AG04450 (cell line): Measurements from ENCODE around the gene CSNK1G1. TPM values are rescaled to one million over a fixed set of nuclear protein-coding genes. Genes with fewer than 3 reads are reported as not detected.
"Not testable (repeated sequence)": the region's sequence is repeated elsewhere in the genome, so short reads cannot be mapped to it uniquely, and the experiment has no call there.

Experiments used
- CTCF ChIA-PET: fragments of 300-600, 350-600 bp; formaldehyde crosslinking; extraction: SDS; loops from one replicate; lab custom pipeline; 2022; ENCODE audit warnings: antibody characterized with exemption, inconsistent platforms; lab: Charles Lee
- POLR2A ChIA-PET: fragments of 350-600 bp; formaldehyde crosslinking; extraction: SDS; loops from one replicate; lab custom pipeline; 2021; ENCODE audit warnings: antibody characterized with exemption, inconsistent platforms; lab: Yijun Ruan, JAX
- DNase-seq: peaks from one replicate; pipeline ENCODE4 v3.0.0-alpha.2; 2011; ENCODE audit warnings: low read depth, low spot score
- H3K27ac ChIP-seq: one replicate; pipeline ENCODE4 v1.5.1; 2012; ENCODE audit warnings: low read depth, low read length, control low read depth
- H3K27me3 ChIP-seq: one replicate; pipeline ENCODE4 v1.6.0; 2012; ENCODE audit warnings: low read length; ENCODE audit not compliant: control insufficient read depth, insufficient read depth
- H3K4me3 ChIP-seq: 2 replicates; pipeline ENCODE4 v1.5.1; 2011; ENCODE audit warnings: mild to moderate bottlenecking, low read depth, low read length, control low read depth
- H3K9me3 ChIP-seq: 2 replicates; pipeline ENCODE4 v1.5.1; 2012; ENCODE audit warnings: low read length; ENCODE audit not compliant: control insufficient read depth, insufficient read depth
- polyA plus RNA-seq: library from polyadenylated mRNA; depleted of rRNA; stranded (reverse); fragments of >200 nt; gene quantifications from 2 replicates; pipeline ENCODE4 v1.2.3, GENCODE V29; 2011
- TF ChIP-seq, protein P1 (sequence below): IDR thresholded peaks from 2 replicates; pipeline ENCODE4 v1.5.1; 2011; ENCODE audit warnings: low read depth, low read length, control low read depth, inconsistent platforms

The CSNK1G1 gene
- polyA plus RNA-seq, 1 experiment, result 24.3 TPM

DNA sequence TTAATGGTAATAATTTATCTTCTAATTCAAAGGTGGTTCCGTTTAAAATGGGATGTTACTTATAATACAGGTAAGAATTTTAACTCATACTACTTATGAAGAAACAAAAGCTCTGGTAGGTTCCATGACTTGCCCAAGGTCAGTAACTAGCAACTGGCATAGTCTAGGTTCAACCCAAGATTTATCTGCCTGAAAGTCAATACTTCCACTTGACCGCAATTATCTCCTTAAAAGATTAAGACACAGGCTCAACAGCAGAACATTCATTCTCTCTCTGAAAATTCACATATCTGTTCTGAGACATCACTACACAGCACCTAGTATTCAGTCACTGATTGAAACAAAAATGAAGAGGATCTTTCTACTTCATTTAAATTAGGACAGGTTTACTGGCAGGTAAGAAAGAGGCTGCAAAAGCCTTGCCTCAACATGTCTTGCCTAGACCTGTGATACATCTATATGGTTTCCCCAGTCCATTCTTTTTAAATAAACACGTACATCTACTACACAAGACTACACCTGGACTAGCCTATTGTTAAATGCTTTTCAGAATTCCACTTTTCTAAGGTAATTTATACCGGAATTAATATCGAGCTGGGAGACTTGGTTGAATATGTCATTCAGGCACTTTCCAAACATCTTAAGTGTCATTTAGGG lies 1.2 kb downstream of the CSNK1G1 start:
- Histone ChIP-seq H3K9me3 (no peaks in the 10 kb centered on the region), H3K27me3 (no peaks in the 10 kb centered on the region), H3K27ac (no peak overlapping the region), H3K4me3 (peak overlapping the region; percentile 98)
- no peak for DNase-seq
- POLR2A ChIA-PET, result interaction anchor here (0.6 to 1.7 kb wide), 2 partner anchors 10 to 15 kb away, joined by 5 to 10 read pairs; no protein-coding TSS in a partner anchor
- CTCF ChIA-PET, result no interaction called here
- TF ChIP-seq, protein P1, sequence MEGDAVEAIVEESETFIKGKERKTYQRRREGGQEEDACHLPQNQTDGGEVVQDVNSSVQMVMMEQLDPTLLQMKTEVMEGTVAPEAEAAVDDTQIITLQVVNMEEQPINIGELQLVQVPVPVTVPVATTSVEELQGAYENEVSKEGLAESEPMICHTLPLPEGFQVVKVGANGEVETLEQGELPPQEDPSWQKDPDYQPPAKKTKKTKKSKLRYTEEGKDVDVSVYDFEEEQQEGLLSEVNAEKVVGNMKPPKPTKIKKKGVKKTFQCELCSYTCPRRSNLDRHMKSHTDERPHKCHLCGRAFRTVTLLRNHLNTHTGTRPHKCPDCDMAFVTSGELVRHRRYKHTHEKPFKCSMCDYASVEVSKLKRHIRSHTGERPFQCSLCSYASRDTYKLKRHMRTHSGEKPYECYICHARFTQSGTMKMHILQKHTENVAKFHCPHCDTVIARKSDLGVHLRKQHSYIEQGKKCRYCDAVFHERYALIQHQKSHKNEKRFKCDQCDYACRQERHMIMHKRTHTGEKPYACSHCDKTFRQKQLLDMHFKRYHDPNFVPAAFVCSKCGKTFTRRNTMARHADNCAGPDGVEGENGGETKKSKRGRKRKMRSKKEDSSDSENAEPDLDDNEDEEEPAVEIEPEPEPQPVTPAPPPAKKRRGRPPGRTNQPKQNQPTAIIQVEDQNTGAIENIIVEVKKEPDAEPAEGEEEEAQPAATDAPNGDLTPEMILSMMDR, result no peak

DNA sequence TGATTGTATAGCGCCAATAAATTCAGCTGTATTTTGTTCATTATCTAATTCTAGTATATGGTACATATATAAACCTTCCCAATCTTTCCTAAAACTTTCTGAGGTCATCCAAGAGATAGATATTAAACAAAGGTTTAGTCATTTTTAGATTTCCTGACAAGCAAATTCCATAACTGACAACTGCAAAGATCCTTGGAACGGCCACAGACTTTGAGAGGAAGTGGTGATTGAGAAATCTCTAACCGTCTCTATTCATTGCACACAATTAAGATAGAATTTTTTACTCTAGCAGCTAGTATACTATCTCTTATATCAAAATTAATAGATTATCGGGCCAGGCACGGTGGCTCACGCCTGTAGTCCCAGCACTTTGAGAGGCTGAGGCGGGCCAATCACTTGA lies 4.7 kb downstream of the CSNK1G1 start:
- Histone ChIP-seq H3K4me3 (no peak overlapping the region), H3K27me3 (no peaks in the 10 kb centered on the region), H3K9me3 (no peaks in the 10 kb centered on the region), H3K27ac (no peak overlapping the region)
- DNase-seq, result no peak
- ChIA-PET CTCF (no interaction called here), POLR2A (interaction anchor here (0.6 kb wide), 1 partner anchor 40 kb away, joined by 4 read pairs; no protein-coding TSS in a partner anchor)
- TF ChIP-seq, protein P1, result no peak

DNA sequence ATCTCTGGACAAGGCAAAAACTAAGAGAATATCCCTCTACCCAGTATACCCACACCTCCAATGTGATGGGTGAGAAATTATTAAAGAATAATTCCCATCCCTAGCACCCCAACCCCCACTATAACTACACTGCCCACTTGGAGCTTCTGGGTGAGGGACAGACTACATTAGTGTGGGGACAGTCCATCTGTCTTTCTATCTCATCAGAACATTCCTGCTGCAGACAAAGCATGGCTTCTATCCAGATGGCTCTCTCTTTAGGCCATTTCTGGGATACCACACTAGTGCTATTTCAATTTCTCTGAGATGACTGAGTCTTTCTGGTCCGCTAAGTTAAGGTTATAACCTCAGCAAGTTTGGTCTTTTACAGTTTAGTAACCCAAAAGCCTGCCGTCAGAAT lies 6.6 kb downstream of the CSNK1G1 start:
- ChIA-PET POLR2A (interaction anchor here (0.7 kb wide), 1 partner anchor 548 kb away, joined by 4 read pairs; no protein-coding TSS in a partner anchor), CTCF (no interaction called here)
- no peaks in the 10 kb centered on the region for H3K27me3 ChIP-seq
- TF ChIP-seq, protein P1, result no peak
- no peak for DNase-seq
- H3K27ac ChIP-seq, result no peak overlapping the region
- H3K4me3 ChIP-seq, result no peak overlapping the region
- H3K9me3 ChIP-seq, result no peaks in the 10 kb centered on the region

DNA sequence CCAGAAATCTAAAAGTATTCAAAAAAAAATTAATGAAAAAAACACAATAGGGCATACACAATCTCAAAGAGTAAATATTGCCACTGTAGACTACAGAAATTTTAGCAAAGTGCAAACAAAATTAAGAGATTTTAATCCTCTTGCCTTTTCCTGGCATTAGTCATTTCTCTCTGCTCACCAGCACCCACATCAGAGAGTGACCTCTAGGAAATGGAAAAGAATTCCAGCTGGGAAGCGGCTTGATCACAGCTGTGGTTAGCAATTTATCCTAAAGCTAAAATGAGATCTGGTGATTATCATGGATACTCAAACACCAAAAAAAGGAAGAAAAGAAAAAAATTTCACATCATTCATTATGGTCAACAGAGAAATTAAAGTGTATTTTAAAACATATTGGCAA lies 7.5 kb downstream of the CSNK1G1 start:
- Histone ChIP-seq H3K9me3 (no peaks in the 10 kb centered on the region), H3K27ac (no peak overlapping the region), H3K4me3 (no peak overlapping the region), H3K27me3 (no peaks in the 10 kb centered on the region)
- no peak for DNase-seq
- CTCF ChIA-PET, result no interaction called here
- TF ChIP-seq, protein P1, result no peak
- POLR2A ChIA-PET, result interaction anchor here (0.6 kb wide), 1 partner anchor 29 kb away, joined by 7 read pairs; no protein-coding TSS in a partner anchor

DNA sequence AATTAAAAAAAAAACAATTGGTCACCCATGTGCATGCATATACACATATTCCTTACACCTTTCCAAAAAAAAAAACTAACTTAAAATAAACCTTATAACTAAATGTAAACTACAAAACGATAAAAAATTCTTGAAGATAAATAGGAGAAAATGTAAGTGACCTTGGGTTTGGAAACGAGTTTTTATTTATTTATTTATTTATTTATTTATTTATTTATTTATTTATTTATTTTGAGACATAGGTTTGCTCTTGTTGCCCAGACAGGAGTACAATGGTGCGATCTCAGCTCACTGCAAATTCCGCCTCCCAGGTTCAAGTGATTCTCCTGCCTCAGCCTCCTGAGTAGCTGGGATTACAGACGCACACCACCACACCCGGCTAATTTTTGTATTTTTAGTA lies 9.7 kb downstream of the CSNK1G1 start:
- DNase-seq, H3K9me3 ChIP-seq, H3K4me3 ChIP-seq, H3K27ac ChIP-seq, H3K27me3 ChIP-seq, CTCF ChIA-PET, POLR2A ChIA-PET: not testable (repeated sequence)
